ENCODE data around the gene RNF138.
A peak's percentile ranks its signal among the peaks of the same experiment; 100 is the strongest.
"Not testable (repeated sequence)": the region's sequence is repeated elsewhere in the genome, so short reads cannot be mapped to it uniquely, and the experiment has no call there.

The RNF138 gene

DNA sequence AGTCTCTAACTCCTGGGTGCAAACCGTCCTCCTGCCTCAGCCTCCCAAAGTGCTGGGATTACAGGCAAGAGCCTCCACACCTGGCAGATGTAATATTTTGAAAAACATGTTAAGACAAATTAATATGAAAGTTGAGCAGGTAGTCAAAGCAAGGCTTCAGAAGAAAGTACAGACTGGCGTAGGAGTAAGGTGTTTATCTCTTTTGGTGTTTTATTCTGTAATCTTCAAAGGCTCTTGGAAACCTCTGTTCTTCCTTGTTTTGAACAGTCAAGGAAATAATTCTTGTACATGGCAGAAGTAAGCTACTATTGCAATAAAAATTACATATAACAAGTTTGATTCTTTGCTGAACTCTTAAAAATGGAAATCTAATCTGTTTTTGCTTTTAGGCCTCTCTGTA lies 5.3 kb downstream of the RNF138 start:
- DNase-seq: no peak

DNA sequence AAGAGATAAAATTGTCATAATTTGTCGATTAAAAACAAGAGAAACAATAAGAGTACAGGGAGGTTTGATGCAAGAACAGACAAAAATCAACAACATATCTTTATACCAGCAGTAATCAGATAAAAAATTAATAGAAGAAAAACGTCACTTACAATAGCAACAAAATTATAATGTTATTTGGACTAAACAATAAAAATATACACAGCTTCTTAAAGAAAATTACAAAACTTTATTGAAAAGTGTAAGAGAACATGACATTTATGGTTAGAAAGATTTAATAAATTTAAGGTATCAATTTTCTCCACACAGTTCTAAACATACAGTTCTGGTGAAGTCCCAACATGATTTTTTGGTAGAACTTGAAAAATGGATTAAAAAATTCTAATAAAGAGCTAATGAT lies 12.8 kb downstream of the RNF138 start:
- DNase-seq: no peak

DNA sequence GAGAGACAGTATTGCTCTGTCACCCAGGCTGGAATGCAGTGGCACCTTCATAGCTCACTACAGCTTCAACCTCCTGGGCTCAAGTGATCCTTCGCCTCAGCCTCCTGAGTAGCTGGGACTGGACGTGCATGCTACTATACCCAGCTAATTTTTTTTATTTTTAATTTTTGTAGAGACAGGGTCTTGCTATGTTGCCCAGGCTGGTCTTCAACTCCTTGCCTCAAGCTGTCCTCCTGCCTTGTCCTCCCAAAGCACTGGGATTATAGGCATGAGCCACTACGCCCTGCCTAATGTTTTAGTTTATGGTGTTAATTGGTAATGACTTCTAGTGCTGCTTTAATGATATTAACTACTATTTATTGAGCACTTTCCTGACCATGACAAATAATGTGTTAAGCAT lies 18.3 kb downstream of the RNF138 start:
- no peak for DNase-seq

DNA sequence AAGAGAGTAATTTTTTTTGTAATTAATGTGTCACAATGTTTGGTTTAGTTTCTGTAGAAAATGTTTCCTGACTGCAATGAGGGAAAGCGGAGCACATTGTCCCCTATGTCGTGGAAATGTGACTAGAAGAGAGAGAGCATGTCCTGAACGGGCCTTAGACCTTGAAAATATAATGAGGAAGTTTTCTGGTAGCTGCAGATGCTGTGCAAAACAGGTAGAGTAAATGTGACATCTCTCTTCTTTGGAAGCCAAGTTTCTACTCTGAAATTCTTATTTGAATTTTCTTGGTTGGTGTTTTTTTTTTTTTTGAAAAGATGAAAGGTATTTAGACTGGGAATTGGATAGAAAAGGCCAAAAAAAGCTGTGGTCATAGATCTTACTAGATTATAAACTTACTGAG lies 20.0 kb downstream of the RNF138 start:
- no peak for DNase-seq

DNA sequence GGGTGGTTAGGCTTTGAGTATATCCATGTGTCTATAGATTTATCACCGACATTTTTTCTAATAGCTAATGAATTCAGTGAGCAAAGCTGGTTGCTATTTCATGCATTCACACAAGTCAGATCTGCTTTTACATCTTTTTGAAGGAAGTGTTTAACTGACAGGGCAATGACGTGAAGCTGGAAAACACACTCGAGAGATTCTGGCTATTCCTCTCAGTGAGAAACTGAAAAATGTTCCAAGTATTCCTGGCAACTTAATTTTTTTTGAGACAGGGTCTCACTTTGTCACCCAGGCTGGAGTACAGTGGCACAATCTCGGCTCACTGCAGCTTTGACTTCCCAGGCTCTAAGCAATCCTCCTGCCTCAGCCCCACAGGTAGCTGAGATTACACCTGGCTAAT lies 21.2 kb downstream of the RNF138 start:
- DNase-seq: no peak

DNA sequence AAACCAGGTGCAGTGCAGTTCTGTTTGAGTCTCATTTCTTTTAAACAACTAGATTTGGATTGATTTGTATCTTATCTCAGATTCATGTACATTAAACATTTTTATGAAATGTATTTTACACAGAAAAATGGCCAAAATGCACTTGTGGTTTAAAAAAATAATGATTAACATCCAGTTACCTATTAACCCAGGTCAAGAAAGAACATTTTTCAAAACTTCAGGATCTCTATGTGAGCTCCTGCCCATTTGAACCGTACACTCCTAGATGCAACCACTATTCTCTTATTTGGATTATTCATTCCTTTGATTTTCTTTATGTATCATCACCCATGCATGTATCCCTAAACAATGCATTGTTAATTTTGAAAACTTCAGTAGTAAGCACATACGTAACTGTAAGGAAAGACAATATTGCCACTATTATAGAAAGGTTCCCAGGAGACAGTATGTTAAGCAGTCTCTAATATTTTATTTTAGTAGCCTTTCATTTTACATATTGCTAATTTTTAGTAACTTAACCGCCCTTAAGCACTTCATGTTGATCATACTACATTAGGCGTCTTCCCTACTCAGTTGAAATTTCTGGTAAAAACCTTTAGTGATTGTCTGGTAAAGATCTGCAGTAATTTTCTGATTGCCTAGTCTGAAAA lies 22.7 kb downstream of the RNF138 start:
- no peak for DNase-seq

DNA sequence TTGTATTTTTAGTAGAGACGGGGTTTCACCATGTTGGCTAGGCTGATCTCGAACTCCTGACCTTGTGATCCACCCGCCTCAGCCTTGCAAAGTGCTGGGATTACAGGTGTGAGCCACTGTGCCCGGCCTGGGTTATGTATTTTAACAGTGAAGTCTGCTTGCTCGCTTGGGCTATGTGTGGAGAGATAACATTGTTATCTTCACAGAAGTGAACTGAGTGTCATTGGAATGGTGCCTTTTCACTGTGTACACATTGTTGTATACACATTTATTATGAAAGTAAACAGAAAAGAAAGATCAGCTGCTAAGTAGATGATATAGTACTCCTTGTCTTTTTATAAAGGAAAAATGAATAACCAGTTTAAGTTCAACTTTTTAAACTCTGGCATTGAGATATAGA lies 30.4 kb downstream of the RNF138 start:
- no peak for DNase-seq

DNA sequence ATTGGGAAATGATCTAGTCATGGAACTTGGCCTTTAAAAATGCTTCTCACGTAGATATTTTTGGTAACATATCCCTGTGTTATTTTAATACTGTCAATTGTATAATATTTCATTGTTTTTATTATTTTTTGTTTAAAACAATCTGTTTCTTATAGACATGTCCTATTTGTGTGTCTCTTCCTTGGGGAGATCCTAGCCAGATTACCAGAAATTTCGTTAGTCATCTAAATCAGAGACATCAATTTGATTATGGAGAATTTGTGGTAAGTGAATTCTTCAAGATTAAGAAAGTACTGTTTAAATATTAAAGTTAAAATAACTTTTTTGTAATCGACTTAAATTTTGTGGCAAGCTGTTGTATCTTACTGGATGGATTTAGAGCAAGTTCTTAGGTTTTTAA lies 34.9 kb downstream of the RNF138 start:
- no peak for DNase-seq

DNA sequence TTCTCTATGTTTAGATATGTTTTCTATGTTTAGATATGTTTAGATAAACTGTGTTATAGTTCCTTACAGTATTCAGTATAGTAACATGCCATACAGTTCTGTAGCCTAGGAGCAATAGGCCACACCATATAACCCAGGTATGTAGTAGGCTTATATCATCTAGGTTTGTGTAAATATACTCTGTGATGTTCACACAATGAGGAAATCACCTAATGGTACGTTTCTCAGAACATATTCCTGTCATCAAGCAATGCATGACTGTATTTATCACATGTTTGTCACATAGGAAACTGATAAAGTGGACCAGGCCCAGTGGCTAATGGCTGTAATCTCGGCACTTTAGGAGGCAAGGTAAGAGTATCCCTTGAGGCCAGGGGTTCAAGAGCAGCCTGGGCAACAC lies 44.0 kb downstream of the RNF138 start:
- no peak for DNase-seq

DNA sequence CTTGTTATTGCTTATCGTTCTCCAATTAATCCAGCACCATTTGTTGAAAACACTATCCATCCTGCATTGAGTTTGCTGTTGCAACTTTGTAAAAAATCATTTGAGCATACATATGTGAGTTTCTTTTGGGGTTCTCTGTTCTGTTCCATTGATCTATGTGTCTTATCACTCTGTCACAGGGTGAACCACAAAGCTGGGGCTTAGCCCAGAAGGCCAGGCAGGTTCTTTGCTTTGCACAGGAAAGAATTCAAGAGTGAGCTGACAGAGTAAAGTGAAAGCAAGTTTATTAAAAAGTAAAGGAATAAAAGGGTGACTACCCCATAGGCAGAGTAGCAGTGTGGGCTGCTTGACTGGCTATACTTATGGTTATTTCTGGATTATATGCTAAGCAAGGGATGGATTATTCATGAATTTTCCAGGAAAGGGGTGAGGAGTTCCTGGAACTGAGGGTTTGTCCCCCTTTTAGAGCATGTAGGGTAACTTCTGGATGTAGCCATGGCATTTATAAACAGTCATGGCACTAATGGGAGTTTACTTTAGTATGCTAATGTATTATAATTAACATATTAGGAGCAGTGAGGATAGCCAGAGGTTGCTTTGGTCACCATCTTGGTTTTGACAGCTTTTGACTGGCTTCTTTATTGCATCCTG lies 46.8 kb downstream of the RNF138 start:
- no peak for DNase-seq

DNA sequence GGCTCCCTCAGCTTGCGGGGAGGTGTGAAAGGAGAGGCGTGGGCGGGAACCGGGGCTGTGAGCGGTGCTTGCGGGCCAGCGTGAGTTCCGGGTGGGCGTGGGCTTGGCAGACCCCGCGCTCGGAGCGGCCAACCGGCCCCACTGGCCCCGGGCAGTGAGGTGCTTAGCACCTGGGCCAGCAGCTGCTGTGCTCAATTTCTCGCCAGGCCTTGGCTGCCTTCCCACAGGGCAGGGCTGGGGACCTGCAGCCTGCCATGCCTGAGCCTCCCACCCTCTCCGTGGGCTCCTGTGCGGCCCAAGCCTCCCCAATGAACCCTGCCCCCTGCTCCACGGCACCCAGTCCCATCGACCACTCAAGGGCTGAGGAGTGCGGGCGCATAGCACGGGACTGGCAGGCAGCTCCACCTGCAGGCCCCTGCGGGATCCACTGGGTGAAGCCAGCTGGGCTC lies 48.2 kb downstream of the RNF138 start:
- DNase-seq: no peak

DNA sequence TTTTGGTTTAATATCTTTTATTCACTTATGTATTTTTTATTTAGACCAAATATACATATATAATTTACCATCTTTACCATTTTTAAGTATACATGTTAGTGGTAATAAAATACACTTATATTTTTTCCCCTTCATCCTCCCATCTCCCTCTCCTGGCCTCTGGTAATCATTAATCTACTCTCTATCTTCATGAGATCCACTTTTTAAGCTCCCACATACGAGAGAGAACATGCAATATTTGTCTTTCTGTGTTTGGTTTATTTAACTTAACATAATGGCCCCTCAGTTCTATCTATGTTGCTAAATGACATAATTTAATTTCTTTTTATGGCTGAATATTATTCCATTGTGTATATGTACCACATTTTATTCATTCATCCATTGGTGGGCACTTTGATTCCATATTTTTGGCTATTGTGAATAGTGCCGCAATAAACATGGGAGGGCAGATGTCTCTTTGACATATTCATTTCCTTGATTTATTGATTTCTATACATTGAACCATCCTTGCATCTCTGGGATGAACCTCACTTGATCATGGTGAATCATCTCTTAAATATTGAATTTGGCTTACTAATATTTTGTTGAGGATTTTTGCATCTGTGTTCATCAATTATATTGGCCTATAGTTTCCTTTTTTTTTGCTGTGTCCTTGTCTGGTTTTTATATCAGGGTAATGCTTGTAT lies 56.7 kb downstream of the RNF138 start:
- DNase-seq: no peak

DNA sequence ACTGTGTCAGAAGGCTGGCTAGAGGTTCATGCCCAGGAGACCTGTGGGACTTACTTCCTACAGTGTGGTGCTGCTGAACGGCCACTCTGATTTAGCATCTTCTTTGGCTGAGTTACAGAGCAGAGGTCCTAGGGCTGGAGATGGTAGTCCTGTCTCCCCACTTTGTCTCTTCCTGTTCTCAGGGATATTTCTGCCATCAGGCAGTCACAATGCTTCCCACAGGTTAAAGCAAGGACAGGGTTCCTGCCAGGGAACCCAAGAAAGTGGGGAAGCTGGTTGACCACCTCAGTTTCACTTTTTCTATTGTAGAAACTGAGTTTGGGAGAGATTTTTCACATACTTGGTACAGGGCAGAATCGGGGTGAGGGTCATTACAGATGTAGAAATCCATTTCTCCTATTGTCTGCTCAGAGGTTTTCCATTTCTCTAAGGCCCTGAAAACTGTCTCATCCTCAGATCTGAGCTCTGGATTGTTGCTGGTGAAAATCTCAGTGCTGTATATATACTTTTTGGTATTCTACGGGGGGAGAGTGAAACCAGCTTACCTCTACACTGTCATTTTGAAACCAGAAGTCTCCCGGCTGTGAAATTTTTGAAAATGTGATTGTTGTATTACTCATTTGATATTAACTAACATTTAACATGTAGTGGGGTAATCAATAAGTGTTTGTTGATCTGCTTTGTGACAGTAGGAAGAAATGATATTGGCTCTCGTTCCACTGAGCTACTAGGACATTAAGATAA lies 61.2 kb downstream of the RNF138 start:
- no peak for DNase-seq

DNA sequence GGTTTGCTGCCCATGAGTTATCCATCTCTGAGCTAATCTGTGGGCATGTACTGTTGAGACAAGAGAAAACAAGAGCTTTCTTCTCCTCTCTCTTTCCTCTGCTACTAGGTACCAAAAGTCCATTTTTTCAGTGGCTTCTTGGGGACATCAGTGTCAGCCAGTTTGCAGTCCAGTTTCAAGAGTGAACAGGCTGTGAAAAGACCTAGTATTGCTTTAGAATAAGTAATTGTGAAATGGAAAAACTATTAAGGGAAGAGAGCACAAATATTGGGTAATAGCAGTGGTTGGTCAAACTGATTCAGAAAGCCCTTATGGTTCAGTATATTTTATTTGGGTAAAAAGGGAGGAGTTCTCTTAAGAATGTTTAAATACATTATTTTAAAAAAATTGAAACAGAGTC lies 65.2 kb downstream of the RNF138 start:
- DNase-seq: no peak

DNA sequence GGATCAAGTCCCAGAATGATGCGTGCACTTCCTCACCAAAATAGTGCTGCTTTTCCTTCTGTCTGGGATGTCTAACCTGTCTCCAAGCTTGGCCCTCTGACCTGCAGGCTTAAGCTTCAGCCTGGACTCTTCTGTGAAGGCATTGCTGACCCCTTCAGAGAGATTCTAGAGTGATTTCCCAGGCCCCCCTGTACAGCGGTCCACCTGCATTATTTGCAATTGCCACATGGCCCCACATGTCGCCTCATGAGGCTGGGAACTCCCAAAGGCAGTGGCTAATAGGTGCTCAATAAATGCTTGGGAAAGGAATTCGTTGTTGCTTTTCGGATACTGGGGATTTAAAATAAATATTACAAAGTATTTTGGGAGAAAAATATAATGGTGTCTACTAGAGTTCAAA lies 65.9 kb downstream of the RNF138 start:
- DNase-seq: no peak

DNA sequence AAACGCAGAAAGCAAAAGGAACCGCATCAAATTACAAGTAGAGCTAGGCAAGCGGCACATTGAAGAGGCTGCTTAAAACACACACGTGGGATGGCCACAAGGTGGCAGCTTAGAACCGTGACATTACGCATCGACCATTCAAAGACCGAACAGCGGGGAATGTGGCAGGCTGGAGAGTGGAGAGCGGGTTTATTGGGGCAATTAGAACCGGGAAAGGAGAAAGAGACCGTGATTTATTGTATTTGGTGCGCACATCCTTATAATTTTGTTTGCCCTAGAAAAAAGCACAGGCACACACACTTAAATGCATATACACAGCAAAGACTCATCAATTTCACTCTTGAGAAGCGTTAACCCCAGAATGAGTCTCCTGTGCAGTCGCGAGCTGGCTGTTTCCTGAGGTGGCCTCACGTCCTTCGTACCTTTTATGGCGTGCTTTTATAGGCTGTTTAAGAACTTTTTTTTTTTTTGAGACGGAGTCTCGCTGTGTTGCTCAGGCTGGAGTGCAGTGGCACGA lies 66.5 kb downstream of the RNF138 start:
- DNase-seq: peak; percentile 92

DNA sequence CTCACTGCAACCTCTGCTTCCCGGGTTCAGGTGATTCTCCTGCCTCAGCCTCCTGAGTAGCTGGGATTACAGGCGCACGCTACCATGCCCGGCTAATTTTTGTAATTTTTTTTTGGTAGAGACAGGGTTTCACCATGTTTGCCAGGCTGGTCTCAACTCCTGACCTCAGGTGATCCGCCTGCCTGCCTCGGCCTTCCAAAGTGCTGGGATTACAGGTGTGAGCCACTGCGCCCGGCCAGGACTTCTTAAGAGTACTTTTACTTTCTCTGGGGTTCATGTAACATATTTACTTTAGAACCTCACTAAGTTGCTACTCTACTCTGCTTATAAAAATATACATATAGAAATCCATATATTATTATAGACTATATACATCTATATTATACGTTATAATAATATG lies 67.0 kb downstream of the RNF138 start:
- DNase-seq: not testable (repeated sequence)

DNA sequence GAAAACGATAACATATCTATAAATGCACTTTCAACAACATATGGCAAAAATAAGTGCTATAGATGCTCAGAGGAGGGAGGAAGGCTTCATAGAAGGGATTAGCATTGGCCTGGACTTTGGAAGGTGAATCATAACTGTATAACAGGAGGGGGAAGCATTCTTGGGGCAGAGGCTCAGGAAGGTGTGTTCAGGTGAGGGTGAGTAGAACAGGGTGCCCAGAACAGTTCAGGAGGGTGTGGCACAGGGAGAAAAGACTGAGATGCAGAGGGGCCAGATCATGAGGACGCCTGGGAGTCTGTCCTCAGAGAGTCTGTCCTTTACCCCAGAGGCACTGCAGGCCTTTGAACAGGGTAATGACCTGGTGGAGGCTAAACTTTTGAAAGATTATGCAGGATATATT lies 68.9 kb downstream of the RNF138 start:
- no peak for DNase-seq

DNA sequence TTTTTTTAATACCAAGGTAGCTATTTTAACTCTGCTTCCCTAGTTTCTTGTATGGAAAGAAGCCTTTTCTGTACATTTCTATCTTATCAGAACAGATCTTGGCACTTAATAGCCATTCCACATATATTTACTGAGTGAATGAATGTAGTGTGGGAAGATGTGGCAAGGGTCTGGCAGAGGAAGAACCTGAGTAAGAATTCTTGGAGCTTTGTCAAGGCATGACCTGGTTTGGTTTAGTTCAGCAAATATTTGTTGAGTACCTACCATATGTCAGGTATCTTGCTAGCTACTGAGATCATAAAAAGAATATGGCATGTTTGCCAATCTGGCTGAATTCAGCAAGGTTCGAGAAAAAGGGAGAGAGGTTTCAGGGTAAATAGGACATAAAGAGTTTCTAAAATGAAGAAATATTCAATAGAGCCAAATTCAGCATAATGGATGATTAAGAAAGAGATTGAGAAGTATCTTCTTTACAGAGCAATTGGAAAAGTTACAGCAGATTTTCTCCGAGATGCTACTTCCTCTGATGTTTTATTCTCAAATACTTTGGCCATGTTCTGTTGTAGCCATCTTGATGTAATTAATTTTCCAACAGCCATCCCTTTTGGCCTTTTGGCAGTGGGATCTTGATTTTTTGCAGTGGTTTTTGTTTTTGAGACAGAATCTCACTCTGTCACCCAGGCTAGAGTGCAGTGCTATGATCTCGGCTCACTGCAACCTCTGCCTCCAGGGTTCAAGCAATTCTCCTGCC lies 76.5 kb downstream of the RNF138 start:
- DNase-seq: no peak

DNA sequence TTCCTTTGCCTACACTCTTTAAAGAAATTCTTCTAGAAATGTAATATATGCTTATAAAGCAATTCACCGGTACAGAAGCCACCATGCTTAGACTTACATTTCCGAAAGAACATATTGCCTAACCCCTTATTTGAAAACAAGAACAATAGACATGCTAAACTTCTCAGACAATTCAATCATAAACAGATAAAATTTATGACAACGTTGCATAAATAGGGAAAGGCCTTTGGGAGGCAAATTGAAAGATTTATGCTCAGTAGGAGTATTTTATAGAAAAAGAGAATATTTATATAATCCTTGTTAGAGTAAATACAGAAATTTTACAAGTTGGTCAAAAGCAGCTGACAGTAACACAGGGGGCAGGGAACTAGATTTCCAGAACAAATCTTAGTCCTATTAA lies 82.0 kb downstream of the RNF138 start:
- DNase-seq: no peak

DNA sequence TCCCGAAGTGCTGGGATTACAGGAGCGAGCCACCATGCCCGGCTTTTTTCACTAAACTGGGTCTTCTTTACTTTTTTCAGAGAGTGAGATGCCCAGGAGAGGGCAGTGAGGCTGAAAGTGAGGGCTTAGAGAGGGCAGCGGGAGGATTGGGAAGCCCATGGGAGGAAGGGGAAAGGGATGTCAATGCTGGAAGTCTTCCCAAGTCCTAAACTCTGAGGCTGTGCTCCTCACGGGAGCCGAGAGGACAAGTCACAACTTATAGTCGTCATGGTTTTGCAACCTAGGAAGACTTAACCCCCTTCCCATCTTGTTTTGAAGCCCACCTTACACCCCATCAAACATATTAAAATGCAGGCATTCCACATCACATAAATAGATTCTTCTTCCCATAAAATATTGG lies 83.0 kb downstream of the RNF138 start:
- no peak for DNase-seq

DNA sequence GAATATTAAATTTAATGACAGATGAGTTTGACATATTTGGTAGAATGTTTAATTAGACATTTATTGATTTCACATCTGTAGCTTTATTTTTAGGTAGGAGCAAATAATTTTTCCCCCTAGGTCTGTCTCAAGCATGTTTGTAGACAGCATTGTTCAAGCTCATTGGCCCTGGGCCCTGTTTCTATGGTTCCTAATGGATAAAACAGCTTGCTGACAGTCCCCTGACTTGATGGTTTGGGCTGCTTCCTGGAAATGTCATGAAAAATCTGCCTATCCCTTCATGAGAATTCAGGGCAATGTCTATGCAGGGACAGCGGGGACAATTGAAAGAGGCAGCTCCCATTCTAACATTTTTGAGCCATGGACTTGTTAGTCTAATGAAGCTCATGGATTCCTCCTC lies 83.6 kb downstream of the RNF138 start:
- no peak for DNase-seq

DNA sequence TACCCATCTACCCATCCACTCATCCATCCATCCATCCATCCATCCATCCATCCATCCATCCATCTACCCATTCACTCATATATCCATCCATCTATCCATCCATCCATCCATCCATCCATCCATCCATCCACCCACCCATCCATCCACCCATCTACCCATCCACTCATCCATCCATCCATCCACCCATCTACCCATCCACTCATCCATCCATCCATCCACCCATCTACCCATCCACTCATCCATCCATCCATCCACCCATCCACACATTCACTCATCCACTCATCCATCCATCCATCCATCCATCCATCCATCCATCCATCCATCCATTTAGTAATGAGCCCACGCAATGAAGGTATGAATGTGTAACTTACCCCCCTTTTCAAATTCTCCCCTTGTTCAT lies 85.1 kb downstream of the RNF138 start:
- not testable (repeated sequence) for DNase-seq

Measured in NCI-H510A (cell line).